Upper lobe of left lung (tissue), 4 donors: Measurements from ENCODE around the gene POLR1H.

Experiments used
- EP300 ChIP-seq, 4 donors: sonication (generic); formaldehyde crosslinking; IDR thresholded peaks; one replicate each; pipeline ENCODE4 v1.5.1; 2017; ENCODE audit warnings: antibody characterized with exemption in 4 of 4, control low read depth in 2 of 4
- POLR2A ChIP-seq, 4 donors: fragments of 450-650 bp; IDR thresholded peaks; one replicate each; pipeline ENCODE4 v1.5.1; 2016 to 2017; ENCODE audit warnings: antibody characterized with exemption in 4 of 4, mild to moderate bottlenecking in 2 of 4
- POLR2AphosphoS5 ChIP-seq, 2 donors: sonication (generic); formaldehyde crosslinking; IDR thresholded peaks; one replicate each; pipeline ENCODE4 v1.5.1; 2017; ENCODE audit warnings: antibody characterized with exemption in 2 of 2
- TF ChIP-seq, protein P1 (sequence below), 6 experiments: fragments of 450-650 bp in 4 of 6; fragments of 200-600 bp in 2 of 6; sonication (generic) in 2 of 6; IDR thresholded peaks; one replicate each; pipeline ENCODE4 v1.5.1; 2016 to 2019; ENCODE audit warnings: antibody characterized with exemption in 6 of 6

DNA sequence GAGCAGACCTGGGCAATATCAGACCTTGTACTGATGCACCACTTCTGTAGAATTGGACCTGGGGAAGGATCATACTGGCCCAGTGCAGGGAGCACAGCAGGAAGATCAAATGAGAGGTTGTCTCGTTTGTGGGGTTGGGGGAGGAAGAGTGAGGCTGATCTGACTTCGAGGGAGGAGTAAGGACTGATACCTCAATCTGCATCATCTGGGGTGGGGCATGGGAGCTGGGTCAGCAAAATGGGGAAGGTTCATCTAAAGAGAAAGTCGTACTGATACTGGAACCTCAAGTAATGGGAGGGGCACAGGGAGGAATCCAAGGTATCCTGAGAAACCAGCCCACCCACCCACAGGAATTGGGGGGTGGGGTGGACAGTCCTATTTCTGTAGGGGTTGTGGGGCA lies 10.8 kb downstream of the POLR1H start:
- TF ChIP-seq, protein P1, sequence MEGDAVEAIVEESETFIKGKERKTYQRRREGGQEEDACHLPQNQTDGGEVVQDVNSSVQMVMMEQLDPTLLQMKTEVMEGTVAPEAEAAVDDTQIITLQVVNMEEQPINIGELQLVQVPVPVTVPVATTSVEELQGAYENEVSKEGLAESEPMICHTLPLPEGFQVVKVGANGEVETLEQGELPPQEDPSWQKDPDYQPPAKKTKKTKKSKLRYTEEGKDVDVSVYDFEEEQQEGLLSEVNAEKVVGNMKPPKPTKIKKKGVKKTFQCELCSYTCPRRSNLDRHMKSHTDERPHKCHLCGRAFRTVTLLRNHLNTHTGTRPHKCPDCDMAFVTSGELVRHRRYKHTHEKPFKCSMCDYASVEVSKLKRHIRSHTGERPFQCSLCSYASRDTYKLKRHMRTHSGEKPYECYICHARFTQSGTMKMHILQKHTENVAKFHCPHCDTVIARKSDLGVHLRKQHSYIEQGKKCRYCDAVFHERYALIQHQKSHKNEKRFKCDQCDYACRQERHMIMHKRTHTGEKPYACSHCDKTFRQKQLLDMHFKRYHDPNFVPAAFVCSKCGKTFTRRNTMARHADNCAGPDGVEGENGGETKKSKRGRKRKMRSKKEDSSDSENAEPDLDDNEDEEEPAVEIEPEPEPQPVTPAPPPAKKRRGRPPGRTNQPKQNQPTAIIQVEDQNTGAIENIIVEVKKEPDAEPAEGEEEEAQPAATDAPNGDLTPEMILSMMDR (IDR thresholded peaks at IDR 0.05): no peak
- TF ChIP-seq EP300 (IDR thresholded peaks at IDR 0.05): no peak
- no peak for TF ChIP-seq POLR2AphosphoS5 (IDR thresholded peaks at IDR 0.05)
- TF ChIP-seq POLR2A (IDR thresholded peaks at IDR 0.05): no peak
